ENCODE results near the gene CLTCL1. TPM values are rescaled to one million over a fixed set of nuclear protein-coding genes. Genes with fewer than 3 reads are reported as not detected.

CLTCL1 gene
- total and polyA plus RNA-seq, 10 donors, result 1.0 to 12.4 (median 6.1) TPM

DNA sequence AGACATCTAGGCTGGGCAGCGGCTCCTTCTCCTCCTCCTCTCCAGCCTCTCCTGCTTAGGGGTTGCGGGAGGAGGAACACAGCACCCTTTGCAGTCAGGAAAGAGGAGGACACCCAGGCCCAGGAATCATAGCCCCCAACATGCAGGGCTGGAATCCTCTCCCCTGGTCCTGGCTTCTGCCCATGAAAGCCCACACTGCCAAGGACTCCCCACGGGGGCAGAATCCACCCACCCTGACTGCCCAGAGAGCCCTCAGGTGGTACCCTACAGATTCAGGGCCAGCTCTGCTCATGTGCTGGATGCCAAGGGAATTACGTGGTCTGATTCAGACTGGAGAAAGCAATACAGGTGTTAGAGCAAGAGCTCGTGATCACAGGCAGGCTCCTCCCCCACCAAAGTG is 151.5 kb downstream of the CLTCL1 start:
- TF ChIP-seq CTCF (IDR thresholded peaks at IDR 0.05 in 8 of 11, conservative IDR thresholded peaks at IDR 0.05 in 3 of 11) (no peak), POLR2A (IDR thresholded peaks at IDR 0.05) (no peak), POLR2AphosphoS5 (IDR thresholded peaks at IDR 0.05) (no peak)

GRCh38 chr22:19139001-19139356 is 152.5 kb downstream of the CLTCL1 start:
- WGBS, 5 donors, result 94 to 97% (median 95%) methylated on average over 8 to 9 of the region's 9 CpGs
- H3K9me3 ChIP-seq, result no peaks in the 10 kb centered on the region
- peaks cover 0 to 89% (median 88%) of the 10 kb centered on the region in 6 donors for H3K36me3 ChIP-seq
- H3K4me3 ChIP-seq, result no peak overlapping the region
- H3K27me3 ChIP-seq (replicated peaks in 1 of 7), result no peaks in the 10 kb centered on the region
- H3K27ac ChIP-seq, result no peak overlapping the region
- peak; percentile 55 for DNase-seq
- TF ChIP-seq POLR2AphosphoS5 (IDR thresholded peaks at IDR 0.05), result peak in 1 of 3 donors; percentile 5
- TF ChIP-seq POLR2A (IDR thresholded peaks at IDR 0.05), result no peak
- intact Hi-C loops (cut with DNase I; ENCODE audit: low total_unique reads), result no loop called here
- H3K4me1 ChIP-seq, result peaks cover 8 to 18% (median 15%) of the 10 kb centered on the region in 6 donors

More for the DNA sequence above, 151.5 kb downstream of the CLTCL1 start:
- intact Hi-C loops (cut with DNase I; ENCODE audit: low total_unique reads), result loop anchor here (10.0 kb wide), 1 partner anchor 335 kb away; the partner anchor contains the start of genes CDC45 and UFD1
- H3K27ac ChIP-seq, result no peak overlapping the region
- H3K4me3 ChIP-seq, result no peak overlapping the region
- DNase-seq, result peak; percentile 53
- H3K9me3 ChIP-seq, result no peaks in the 10 kb centered on the region
- H3K4me1 ChIP-seq, result peaks cover 8 to 26% (median 19%) of the 10 kb centered on the region in 6 donors
- H3K36me3 ChIP-seq, result peaks cover 0 to 79% (median 78%) of the 10 kb centered on the region in 6 donors
- 87 to 97% (median 94%) methylated on average over 5 of the region's 5 CpGs for WGBS, 5 donors
- H3K27me3 ChIP-seq (replicated peaks in 1 of 7), result no peaks in the 10 kb centered on the region

DNA sequence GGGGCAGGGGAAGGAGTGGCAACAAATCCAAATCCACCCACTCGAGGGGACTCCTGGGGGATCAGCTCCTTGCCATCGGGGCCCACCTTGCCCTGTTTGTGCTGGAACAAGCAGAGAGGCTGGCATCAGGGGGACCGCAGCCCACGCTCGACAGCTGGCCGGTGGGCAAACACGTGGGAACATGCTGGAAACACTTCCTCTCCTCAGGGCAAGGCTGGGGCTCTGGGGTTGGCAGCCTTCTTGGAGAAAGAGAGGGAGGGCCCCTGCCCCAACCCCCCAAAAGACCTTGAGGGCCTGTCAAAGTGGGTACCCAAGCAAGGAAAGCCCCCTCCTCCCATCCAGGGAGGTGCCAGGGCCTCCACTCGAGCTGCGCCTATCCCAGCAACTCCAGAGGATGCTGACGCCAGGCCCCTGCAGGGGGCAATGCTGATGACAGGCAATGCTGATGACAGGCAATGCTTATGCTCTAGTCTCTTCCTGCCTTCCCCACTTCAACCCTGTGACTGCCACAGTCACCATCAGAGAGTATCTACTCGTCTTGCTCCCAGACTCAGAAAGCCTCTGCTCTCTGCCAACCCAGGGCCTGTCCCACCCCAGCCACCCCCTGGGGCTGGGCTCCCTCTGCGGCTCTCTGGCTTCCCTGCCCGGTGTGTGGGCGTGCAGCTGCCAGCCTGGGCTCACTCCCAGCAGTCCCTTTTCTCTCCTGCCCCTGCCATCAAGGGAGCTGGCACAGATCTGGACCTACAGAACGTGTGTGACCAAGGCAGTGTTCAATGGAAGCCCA is 153.1 kb downstream of the CLTCL1 start:
- Histone ChIP-seq H3K27me3 (replicated peaks in 1 of 7) (no peaks in the 10 kb centered on the region), H3K36me3 (peaks cover 0 to 95% (median 93%) of the 10 kb centered on the region in 6 donors), H3K4me3 (no peak overlapping the region), H3K27ac (no peak overlapping the region), H3K9me3 (no peaks in the 10 kb centered on the region), H3K4me1 (peaks cover 3 to 12% (median 9%) of the 10 kb centered on the region in 6 donors)
- TF ChIP-seq POLR2AphosphoS5 (IDR thresholded peaks at IDR 0.05) (peak in 1 of 3 donors; percentile 18), CTCF (IDR thresholded peaks at IDR 0.05 in 8 of 11, conservative IDR thresholded peaks at IDR 0.05 in 3 of 11) (no peak)
- WGBS, 5 donors, result 89 to 96% (median 94%) methylated on average over 12 to 15 of the region's 15 CpGs
- peak; percentile 55 for DNase-seq
- intact Hi-C loops (cut with DNase I; ENCODE audit: low total_unique reads), result no loop called here

GRCh38 chr22:19137384-19138216 is 153.9 kb downstream of the CLTCL1 start:
- TF ChIP-seq POLR2A (IDR thresholded peaks at IDR 0.05), result no peak
- TF ChIP-seq CTCF (IDR thresholded peaks at IDR 0.05 in 8 of 11, conservative IDR thresholded peaks at IDR 0.05 in 3 of 11), result no peak
- no peak for TF ChIP-seq POLR2AphosphoS5 (IDR thresholded peaks at IDR 0.05)
- Histone ChIP-seq H3K4me3 (no peak overlapping the region), H3K4me1 (peaks cover 0 to 4% (median 1%) of the 10 kb centered on the region in 6 donors), H3K9me3 (no peaks in the 10 kb centered on the region), H3K36me3 (peaks cover 0 to 100% (median 99%) of the 10 kb centered on the region in 6 donors), H3K27me3 (replicated peaks in 1 of 7) (no peaks in the 10 kb centered on the region), H3K27ac (no peak overlapping the region)
- peak; percentile 60 for DNase-seq
- 89 to 97% (median 93%) methylated on average over 5 to 11 of the region's 11 CpGs for WGBS, 5 donors
- intact Hi-C loops (cut with DNase I; ENCODE audit: low total_unique reads), result no loop called here
